Measurements from ENCODE around the gene ACVR1C.

The ACVR1C gene

DNA sequence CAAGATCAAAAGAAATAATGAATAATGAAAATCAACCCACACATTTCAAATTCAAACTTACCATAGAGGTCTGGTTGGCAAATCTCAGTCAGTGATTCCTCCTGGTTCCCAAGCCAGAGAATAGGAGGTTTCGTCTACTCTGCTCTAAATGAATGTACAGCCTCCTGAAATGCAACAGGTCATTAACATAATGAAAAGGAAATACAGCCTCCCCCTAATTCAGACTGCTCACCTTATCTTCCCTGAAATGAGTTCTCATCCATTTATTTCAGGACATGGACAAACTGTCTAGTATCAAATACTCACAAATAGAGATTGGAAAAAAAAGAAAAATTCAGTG is 141.4 kb downstream of the ACVR1C start:
- H3K36me3 ChIP-seq (replicated peaks; ENCODE audit: low read depth, low read length), result no peaks in the 10 kb centered on the region
- peaks cover 24% of the 10 kb centered on the region for H3K4me1 ChIP-seq (ENCODE audit: low read length)
- no peak overlapping the region for H3K9ac ChIP-seq (ENCODE audit: low read length)
- no peaks in the 10 kb centered on the region for H4K20me1 ChIP-seq (ENCODE audit: insufficient read depth, low read length)
- peaks cover 15% of the 10 kb centered on the region for H3K27me3 ChIP-seq (ENCODE audit: low read depth, low read length)
- no peak overlapping the region for H3K27ac ChIP-seq (ENCODE audit: low read length)
- H3K9me3 ChIP-seq (ENCODE audit: insufficient read depth, low read length), result no peaks in the 10 kb centered on the region
- no peak overlapping the region for H3K4me3 ChIP-seq (ENCODE audit: low read length)
- H3K79me2 ChIP-seq (ENCODE audit: low read length), result no peaks in the 10 kb centered on the region
- no peak overlapping the region for H2AFZ ChIP-seq (ENCODE audit: low read depth, low read length)
- no peak for TF ChIP-seq CTCF (IDR thresholded peaks at IDR 0.05; ENCODE audit: low read depth, low read length)
- TF ChIP-seq EZH2phosphoT487 (IDR thresholded peaks at IDR 0.05; ENCODE audit: low read depth), result no peak
- no peak overlapping the region for H3K4me2 ChIP-seq (ENCODE audit: low read length)

- H3K27me3 ChIP-seq (ENCODE audit: low read depth, low read length), result peaks cover 15% of the 10 kb centered on the region
- H3K36me3 ChIP-seq (replicated peaks; ENCODE audit: low read depth, low read length), result no peaks in the 10 kb centered on the region
- TF ChIP-seq CTCF (IDR thresholded peaks at IDR 0.05; ENCODE audit: low read depth, low read length), result no peak
- no peak for TF ChIP-seq EZH2phosphoT487 (IDR thresholded peaks at IDR 0.05; ENCODE audit: low read depth)
- no peak overlapping the region for H3K4me2 ChIP-seq (ENCODE audit: low read length)
- H3K9me3 ChIP-seq (ENCODE audit: insufficient read depth, low read length), result no peaks in the 10 kb centered on the region
- H3K9ac ChIP-seq (ENCODE audit: low read length), result no peak overlapping the region
- peaks cover 20% of the 10 kb centered on the region for H3K4me1 ChIP-seq (ENCODE audit: low read length)
- H2AFZ ChIP-seq (ENCODE audit: low read depth, low read length), result no peak overlapping the region
- no peak overlapping the region for H3K27ac ChIP-seq (ENCODE audit: low read length)
- no peaks in the 10 kb centered on the region for H3K79me2 ChIP-seq (ENCODE audit: low read length)
- no peaks in the 10 kb centered on the region for H4K20me1 ChIP-seq (ENCODE audit: insufficient read depth, low read length)
- H3K4me3 ChIP-seq (ENCODE audit: low read length), result no peak overlapping the region
Measured at GRCh38 chr2:157486596-157487270, 141.9 kb downstream of the ACVR1C start.

- Histone ChIP-seq H3K4me2 (ENCODE audit: low read length) (peak overlapping the region; percentile 5; the same call in 1 of the 2 replicates), H3K79me2 (ENCODE audit: low read length) (no peaks in the 10 kb centered on the region), H3K36me3 (replicated peaks; ENCODE audit: low read depth, low read length) (no peaks in the 10 kb centered on the region), H3K27ac (ENCODE audit: low read length) (no peak overlapping the region), H3K4me1 (ENCODE audit: low read length) (peaks cover 23% of the 10 kb centered on the region), H4K20me1 (ENCODE audit: insufficient read depth, low read length) (no peaks in the 10 kb centered on the region), H2AFZ (ENCODE audit: low read depth, low read length) (0 out of 2 replicates have a peak overlapping the region, but pooled peaks have one; percentile 10), H3K9ac (ENCODE audit: low read length) (no peak overlapping the region), H3K4me3 (ENCODE audit: low read length) (no peak overlapping the region), H3K9me3 (ENCODE audit: insufficient read depth, low read length) (no peaks in the 10 kb centered on the region), H3K27me3 (ENCODE audit: low read depth, low read length) (no peaks in the 10 kb centered on the region)
- TF ChIP-seq EZH2phosphoT487 (IDR thresholded peaks at IDR 0.05; ENCODE audit: low read depth) (no peak), CTCF (IDR thresholded peaks at IDR 0.05; ENCODE audit: low read depth, low read length) (no peak)
Measured at GRCh38 chr2:157480182-157480961, 148.3 kb downstream of the ACVR1C start.
